Activated T-helper 2 cell treated with anti-CD3 and anti-CD28 coated beads, Interferon-gamma antibody, Interleukin-2, Interleukin-4, amounts not matched to agents 10 μg/mL and 5 μg/mL and 100 μg/mL, durations not matched to agents 14 hours and 24 hours and 36 hours (primary cell): ENCODE measurements around the gene APEX2. TPM values are rescaled to one million over a fixed set of nuclear protein-coding genes. Genes with fewer than 3 reads are reported as not detected.

ENCODE experiments used
- DNase-seq: peaks from one replicate; pipeline ENCODE4 v3.0.0; 2021; ENCODE audit warnings: low spot score
- H3K27ac Mint-ChIP-seq: one replicate; pipeline ENCODE4 v1.8.0; 2021; ENCODE audit warnings: mixed read lengths
- H3K27me3 Mint-ChIP-seq: one replicate; pipeline ENCODE4 v1.8.0; 2021; ENCODE audit warnings: low read depth, mixed read lengths
- H3K36me3 Mint-ChIP-seq: one replicate; pipeline ENCODE4 v1.8.0; 2021; ENCODE audit warnings: low read depth, mixed read lengths
- H3K4me1 Mint-ChIP-seq: one replicate; pipeline ENCODE4 v1.8.0; 2021; ENCODE audit warnings: low read depth, mixed read lengths
- H3K4me3 Mint-ChIP-seq: one replicate; pipeline ENCODE4 v1.8.0; 2021; ENCODE audit warnings: low read depth, mild to moderate bottlenecking, moderate library complexity, mixed read lengths
- H3K9me3 Mint-ChIP-seq: one replicate; pipeline ENCODE4 v1.8.0; 2021; ENCODE audit warnings: mixed read lengths
- intact Hi-C: fragments of 100-400 bp; cut with micrococcal nuclease; formaldehyde crosslinking; loops from one replicate; pipeline ENCODE4 v1.15.1; 2023
- total RNA-seq: library from RNA; stranded (reverse); gene quantifications from 2 replicates; pipeline ENCODE4 v1.2.3, GENCODE V29; 2022

Gene APEX2
- total RNA-seq, 1 donor from 2014 or later = 35.9 TPM

DNA sequence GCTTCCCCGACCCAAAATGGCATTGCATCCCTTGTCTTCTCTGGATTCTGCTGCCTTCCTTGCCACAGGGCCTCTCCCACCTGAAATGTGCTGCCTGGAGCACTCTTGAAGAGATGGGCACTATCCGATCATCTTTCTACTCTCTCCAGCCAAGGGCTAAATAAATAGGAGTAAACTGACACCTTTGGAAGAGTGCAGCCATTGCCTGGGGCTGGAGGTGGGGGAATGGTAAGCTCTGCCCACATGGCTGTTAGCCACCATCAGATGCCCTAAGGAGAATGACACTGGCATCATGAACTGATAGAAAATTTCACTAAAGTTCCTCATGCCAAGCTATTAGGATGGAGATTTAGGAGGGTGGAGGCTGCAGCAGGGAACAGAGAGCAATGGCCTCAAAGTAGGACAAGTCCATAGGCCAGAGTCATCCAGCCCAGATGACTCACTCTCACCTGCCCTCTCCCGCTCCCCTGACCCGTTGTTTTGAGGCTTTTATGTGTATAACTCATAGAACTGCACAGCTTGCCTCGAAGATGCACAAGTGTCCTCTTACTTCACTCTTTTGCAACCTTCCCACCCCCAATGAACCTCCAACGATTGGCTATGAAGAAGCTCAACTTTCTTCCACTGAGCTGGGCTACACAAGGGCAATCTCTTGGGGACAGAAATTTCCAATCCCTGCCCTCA is 5.4 kb upstream of the APEX2 start:
- Mint-ChIP-seq H3K4me3 (no peak overlapping the region), H3K27me3 (no peaks in the 10 kb centered on the region), H3K9me3 (no peaks in the 10 kb centered on the region), H3K4me1 (peaks cover 4% of the 10 kb centered on the region), H3K36me3 (no peaks in the 10 kb centered on the region), H3K27ac (no peak overlapping the region)
- DNase-seq = no peak
- intact Hi-C loops = no loop called here

DNA sequence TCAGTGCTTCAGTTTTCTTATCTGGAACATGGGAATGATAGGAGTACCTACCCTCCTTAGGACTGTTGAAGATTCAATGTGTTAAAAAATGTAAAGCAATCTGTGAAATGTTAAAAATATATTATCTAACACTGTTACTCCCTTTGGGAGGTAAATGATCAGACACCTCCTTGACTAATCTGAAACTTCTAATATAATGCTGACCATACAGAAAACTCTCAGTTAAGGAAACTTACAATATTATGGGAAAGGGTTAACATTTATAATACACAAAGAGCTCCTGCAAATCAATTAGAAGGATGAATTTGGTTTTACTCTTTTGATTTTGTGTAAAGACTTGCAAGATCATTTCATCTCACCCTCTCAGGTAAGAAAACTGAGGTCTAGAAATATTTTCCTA is 4.5 kb upstream of the APEX2 start:
- intact Hi-C loops = no loop called here

DNA sequence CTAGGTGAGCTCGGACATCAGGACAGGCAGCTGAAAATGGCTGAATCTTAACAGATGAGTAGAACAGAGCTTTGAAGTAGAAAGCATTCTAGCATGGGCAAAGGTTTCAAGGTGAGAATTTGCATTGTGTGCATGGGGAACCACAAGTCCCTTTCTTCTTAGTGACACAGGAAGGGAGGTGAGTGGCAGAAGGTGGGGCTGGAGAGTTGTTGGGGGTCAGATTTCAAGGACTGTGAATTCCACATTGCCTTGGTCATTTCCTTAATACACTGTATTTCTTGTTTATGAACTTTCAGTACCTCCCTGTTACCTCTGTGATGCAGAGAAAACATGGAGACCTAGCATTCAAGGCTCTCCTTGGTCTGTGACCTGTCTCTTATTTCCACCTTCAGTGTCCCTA is 4.1 kb downstream of the APEX2 start:
- DNase-seq = no peak
- Mint-ChIP-seq H3K27ac (no peak overlapping the region), H3K9me3 (no peaks in the 10 kb centered on the region), H3K4me1 (peaks cover 19% of the 10 kb centered on the region), H3K36me3 (peaks cover 64% of the 10 kb centered on the region), H3K27me3 (no peaks in the 10 kb centered on the region), H3K4me3 (no peak overlapping the region)
- intact Hi-C loops = no loop called here

More for the DNA sequence above, 4.5 kb upstream of the APEX2 start:
- no peak for DNase-seq
- H3K4me3 Mint-ChIP-seq = no peak overlapping the region
- no peak overlapping the region for H3K27ac Mint-ChIP-seq
- peaks cover 5% of the 10 kb centered on the region for H3K36me3 Mint-ChIP-seq
- H3K9me3 Mint-ChIP-seq = no peaks in the 10 kb centered on the region
- no peaks in the 10 kb centered on the region for H3K27me3 Mint-ChIP-seq
- peaks cover 4% of the 10 kb centered on the region for H3K4me1 Mint-ChIP-seq

DNA sequence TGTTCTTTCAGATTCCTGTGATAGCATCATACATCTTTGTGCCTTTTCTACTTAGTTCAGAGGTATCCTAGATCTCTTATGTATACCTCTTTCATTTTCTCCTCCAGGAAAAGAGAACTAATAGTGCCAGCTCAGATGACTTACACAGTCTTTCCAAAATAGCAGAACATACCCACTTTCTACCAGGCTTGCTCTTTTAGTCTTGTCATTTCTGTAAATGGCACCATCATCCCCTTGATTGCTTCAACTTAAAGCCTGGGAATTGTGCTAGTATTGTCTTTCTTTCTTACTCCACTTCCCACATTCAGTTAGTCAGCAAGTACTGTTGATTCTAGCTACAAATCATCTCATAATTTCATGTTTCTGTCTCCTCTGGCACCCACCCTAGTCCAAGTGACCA is 5.1 kb downstream of the APEX2 start:
- H3K4me1 Mint-ChIP-seq = peaks cover 16% of the 10 kb centered on the region
- H3K9me3 Mint-ChIP-seq = no peaks in the 10 kb centered on the region
- no peaks in the 10 kb centered on the region for H3K27me3 Mint-ChIP-seq
- peaks cover 63% of the 10 kb centered on the region for H3K36me3 Mint-ChIP-seq
- intact Hi-C loops = no loop called here
- H3K4me3 Mint-ChIP-seq = no peak overlapping the region
- no peak for DNase-seq
- no peak overlapping the region for H3K27ac Mint-ChIP-seq

DNA sequence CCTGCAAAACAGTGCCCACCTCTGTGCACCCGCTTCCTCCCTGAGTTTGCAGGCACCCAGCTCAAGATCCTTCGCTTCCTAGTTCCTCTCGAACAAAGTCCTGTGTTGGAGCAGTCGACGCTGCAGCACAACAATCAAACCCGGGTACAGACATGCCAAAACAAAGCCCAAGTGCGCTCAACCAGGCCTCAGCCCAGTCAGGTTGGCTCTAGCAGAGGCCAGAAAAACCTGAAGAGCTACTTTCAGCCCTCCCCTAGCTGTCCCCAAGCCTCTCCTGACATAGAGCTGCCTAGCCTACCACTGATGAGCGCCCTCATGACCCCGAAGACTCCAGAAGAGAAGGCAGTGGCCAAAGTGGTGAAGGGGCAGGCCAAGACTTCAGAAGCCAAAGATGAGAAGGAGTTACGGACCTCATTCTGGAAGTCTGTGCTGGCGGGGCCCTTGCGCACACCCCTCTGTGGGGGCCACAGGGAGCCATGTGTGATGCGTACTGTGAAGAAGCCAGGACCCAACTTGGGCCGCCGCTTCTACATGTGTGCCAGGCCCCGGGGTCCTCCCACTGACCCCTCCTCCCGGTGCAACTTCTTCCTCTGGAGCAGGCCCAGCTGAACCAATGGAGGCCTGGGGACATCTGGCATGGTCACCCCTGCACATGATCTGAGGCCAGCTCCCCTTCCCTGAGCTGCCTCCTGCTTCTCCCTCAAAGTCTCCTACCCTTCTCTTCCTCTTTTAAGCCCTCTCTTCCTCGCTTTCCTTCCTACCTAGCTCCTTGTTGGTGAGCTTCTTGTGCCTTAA is 6.9 kb downstream of the APEX2 start:
- no peak for DNase-seq
- Mint-ChIP-seq H3K27me3 (no peaks in the 10 kb centered on the region), H3K4me3 (no peak overlapping the region), H3K9me3 (no peaks in the 10 kb centered on the region), H3K27ac (no peak overlapping the region), H3K4me1 (peaks cover 13% of the 10 kb centered on the region), H3K36me3 (peaks cover 47% of the 10 kb centered on the region)
- intact Hi-C loops = no loop called here

DNA sequence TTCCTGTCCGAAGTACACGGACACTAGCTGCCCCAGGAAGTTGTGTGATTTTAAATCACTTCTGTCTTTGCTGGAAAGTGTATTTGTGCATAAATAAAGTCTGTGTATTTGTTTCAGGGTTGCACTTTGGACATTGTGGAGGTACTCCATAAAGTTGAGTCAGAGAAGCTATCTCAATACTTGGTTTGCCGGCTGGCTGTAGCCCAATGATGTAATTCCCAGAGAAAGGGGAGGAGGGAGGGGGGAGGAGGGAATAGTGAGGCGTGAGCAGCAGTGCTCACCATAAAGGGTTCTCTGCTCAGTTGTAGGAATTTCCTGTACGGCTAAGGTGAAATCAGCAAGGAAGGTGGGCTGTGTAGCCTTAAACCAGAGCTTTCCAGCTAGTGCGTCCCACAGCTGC is 7.5 kb downstream of the APEX2 start:
- no peaks in the 10 kb centered on the region for H3K9me3 Mint-ChIP-seq
- H3K4me1 Mint-ChIP-seq = peaks cover 9% of the 10 kb centered on the region
- no peak overlapping the region for H3K4me3 Mint-ChIP-seq
- peaks cover 41% of the 10 kb centered on the region for H3K36me3 Mint-ChIP-seq
- no peak for DNase-seq
- H3K27ac Mint-ChIP-seq = no peak overlapping the region
- no peaks in the 10 kb centered on the region for H3K27me3 Mint-ChIP-seq
- intact Hi-C loops = no loop called here

DNA sequence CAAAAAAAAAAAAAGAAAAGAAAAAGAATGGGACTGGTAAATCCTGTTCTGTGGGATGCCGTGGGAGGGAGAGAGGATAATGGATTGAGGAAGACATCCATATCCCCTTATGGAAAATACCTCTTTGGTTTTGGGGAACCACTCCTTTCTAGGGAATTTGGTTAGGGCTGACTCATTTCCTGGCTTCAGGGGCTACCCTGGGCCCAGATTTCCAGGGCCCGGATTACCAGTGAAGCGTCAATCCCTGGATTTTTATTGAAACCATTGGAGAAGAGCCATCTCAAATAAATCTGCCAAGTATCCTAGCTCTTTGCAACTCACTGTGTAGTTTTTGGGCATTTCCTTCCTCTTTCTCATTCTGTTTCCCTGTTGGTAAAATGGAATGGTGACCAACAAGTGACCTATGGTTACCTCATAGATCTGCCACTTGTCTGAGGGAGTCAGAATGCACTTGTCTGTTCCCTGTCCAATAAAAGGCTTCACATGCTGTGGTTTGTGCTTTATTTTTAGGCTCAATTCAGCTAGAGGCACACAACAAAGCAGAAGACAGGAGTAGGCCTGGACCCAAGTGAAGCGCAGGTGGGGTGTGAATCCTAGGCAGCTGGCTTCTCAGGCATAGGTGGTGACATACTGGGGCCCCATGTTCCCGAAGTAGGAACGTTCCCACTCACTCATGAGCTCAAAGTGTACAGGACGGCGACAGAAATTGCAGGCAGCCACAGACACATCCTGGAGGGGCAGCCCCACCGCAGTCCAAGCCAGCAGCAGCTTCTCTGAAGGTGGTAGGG is 8.6 kb downstream of the APEX2 start:
- peaks cover 6% of the 10 kb centered on the region for H3K4me1 Mint-ChIP-seq
- no peak overlapping the region for H3K27ac Mint-ChIP-seq
- no peak for DNase-seq
- H3K9me3 Mint-ChIP-seq = no peaks in the 10 kb centered on the region
- no peak overlapping the region for H3K4me3 Mint-ChIP-seq
- H3K27me3 Mint-ChIP-seq = no peaks in the 10 kb centered on the region
- intact Hi-C loops = no loop called here
- H3K36me3 Mint-ChIP-seq = peaks cover 31% of the 10 kb centered on the region

DNA sequence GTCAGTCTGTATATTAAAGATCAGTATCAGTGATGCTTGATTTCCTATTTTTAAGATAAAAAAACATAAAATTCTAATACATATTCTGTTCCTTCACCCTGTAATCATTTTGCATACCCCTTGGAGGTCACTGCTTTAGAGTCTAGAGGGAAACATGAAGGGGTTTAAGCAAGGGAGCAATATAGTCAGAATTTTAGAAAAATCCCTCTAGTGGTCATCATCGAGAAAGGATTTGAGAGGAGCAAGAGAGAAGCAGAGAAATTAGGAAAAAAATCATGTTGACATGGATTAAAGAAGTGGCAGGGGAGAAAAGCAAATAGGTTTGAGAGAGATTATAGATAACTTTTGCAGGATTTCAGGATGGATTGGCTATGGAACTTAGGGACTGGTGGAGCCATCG is 11.1 kb downstream of the APEX2 start:
- H3K4me1 Mint-ChIP-seq = peaks cover 5% of the 10 kb centered on the region
- peaks cover 12% of the 10 kb centered on the region for H3K36me3 Mint-ChIP-seq
- H3K27me3 Mint-ChIP-seq = no peaks in the 10 kb centered on the region
- intact Hi-C loops = no loop called here
- no peak for DNase-seq
- H3K27ac Mint-ChIP-seq = no peak overlapping the region
- no peaks in the 10 kb centered on the region for H3K9me3 Mint-ChIP-seq
- no peak overlapping the region for H3K4me3 Mint-ChIP-seq

DNA sequence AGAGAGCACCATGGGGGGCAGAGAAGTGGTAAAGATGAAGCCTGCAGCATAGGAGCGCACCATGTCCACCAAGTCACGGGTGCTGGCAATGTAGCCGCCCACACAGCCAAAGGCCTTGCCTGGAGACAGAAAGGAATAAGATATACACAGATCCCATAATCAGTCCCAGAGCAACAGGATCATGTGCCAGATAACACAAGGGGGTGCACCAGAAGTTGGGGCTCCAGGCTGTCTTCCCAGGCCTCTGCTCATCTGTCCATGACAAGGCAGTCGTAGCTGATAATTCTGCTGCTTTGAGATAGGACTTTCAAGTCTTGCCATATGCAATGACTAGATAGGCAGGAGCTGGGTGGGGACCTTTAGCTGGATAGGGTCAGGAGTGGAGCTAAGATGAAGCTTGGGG is 14.7 kb downstream of the APEX2 start:
- intact Hi-C loops = no loop called here
- Mint-ChIP-seq H3K4me3 (no peak overlapping the region), H3K27me3 (no peaks in the 10 kb centered on the region), H3K9me3 (no peaks in the 10 kb centered on the region), H3K4me1 (no peaks in the 10 kb centered on the region), H3K27ac (no peak overlapping the region), H3K36me3 (no peaks in the 10 kb centered on the region)
- no peak for DNase-seq

DNA sequence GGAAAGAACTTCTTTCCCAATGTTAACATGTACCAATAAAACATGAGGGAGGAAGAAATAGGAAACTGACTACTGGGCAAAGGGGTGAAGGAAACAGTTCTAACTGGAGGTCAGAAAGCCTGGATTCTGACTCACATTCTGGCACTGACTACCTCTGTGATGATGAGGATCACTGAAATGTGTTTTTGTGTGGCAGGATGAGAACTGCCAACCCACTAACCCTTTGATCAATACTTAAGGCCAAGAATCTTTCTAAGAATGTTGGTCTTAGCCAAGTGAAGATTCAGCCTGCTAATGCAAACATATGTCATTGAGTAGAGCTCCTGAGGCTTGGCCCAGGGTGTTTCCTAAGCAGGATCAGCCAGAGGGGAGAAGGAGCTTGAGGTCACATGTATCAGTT is 26.0 kb downstream of the APEX2 start:
- DNase-seq = no peak
- Mint-ChIP-seq H3K9me3 (no peaks in the 10 kb centered on the region), H3K4me1 (no peaks in the 10 kb centered on the region), H3K36me3 (peaks cover 3% of the 10 kb centered on the region), H3K4me3 (no peak overlapping the region), H3K27me3 (no peaks in the 10 kb centered on the region), H3K27ac (no peak overlapping the region)
- intact Hi-C loops = no loop called here

DNA sequence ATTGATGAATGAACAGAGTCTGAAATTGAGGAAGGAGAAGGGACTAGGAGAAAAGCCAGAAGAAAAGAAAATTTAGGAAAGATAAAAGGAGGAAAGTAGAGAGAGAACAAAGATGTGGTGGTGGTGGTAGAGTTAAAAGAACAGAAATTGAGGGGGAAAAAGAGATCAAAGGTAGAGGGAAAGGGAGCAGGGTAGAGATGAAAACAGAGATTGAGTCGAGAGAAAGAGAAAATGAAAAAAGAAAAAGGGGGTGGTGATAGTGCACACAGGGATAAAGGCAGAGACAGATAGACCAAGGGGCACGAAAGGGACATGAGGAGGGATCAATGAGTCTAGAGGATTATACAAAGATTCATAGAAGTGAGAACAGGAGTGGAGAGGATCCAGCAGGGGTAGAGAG is 26.7 kb downstream of the APEX2 start:
- no peaks in the 10 kb centered on the region for H3K36me3 Mint-ChIP-seq
- intact Hi-C loops = no loop called here
- DNase-seq = no peak
- no peaks in the 10 kb centered on the region for H3K4me1 Mint-ChIP-seq
- no peak overlapping the region for H3K4me3 Mint-ChIP-seq
- H3K27me3 Mint-ChIP-seq = no peaks in the 10 kb centered on the region
- no peaks in the 10 kb centered on the region for H3K9me3 Mint-ChIP-seq
- H3K27ac Mint-ChIP-seq = no peak overlapping the region

DNA sequence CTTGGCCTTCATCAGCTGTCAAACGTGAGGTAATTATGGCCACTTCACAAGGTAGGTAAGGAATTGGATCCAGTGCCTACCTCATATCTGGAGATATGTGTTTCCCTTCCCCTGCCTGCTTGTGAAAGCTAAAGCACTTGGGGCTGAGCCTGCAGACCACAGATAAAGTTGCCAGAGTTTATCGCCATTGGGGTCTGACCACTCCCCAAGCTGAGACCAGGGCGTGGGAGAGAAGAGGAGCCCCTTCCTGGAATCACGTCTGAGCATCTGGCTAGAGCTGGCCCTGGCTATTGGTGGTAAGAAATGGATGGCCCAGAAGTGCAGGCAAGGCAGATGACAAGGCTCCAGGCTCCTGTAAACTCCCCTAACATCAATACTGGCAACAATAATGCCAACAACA is 27.9 kb downstream of the APEX2 start:
- Mint-ChIP-seq H3K27me3 (no peaks in the 10 kb centered on the region), H3K27ac (no peak overlapping the region), H3K36me3 (no peaks in the 10 kb centered on the region), H3K9me3 (no peaks in the 10 kb centered on the region), H3K4me1 (no peaks in the 10 kb centered on the region), H3K4me3 (no peak overlapping the region)
- no peak for DNase-seq
- intact Hi-C loops = no loop called here

DNA sequence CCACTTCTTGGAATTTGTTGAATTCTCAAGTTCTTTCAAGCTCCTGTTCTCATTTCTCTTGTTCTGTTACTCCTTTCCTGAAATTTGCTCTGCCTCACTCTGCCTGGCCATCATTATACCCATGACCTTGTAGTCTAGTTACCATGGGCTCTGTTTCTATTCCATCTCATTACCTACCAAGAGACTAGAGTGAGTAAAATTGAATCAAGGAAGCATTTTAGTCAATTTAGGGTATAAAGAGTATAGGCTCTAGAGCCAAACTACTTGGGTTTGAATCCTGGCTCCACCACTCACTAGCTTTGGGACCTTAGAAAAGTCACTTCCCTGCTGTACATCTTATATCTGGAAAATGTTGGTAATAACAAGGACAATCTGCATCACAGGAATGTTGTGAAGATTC is 28.4 kb downstream of the APEX2 start:
- Mint-ChIP-seq H3K9me3 (no peaks in the 10 kb centered on the region), H3K4me1 (no peaks in the 10 kb centered on the region), H3K27ac (no peak overlapping the region), H3K27me3 (no peaks in the 10 kb centered on the region), H3K36me3 (no peaks in the 10 kb centered on the region), H3K4me3 (no peak overlapping the region)
- intact Hi-C loops = no loop called here
- DNase-seq = no peak
